Embryonic facial prominence (tissue), 1 donor: Measurements from ENCODE around the gene NPM1.

Experiments used
- DNase-seq: peaks from one replicate; pipeline ENCODE4 v3.0.0-alpha.2; 2016; ENCODE audit errors: extremely low spot score

Gene NPM1

DNA sequence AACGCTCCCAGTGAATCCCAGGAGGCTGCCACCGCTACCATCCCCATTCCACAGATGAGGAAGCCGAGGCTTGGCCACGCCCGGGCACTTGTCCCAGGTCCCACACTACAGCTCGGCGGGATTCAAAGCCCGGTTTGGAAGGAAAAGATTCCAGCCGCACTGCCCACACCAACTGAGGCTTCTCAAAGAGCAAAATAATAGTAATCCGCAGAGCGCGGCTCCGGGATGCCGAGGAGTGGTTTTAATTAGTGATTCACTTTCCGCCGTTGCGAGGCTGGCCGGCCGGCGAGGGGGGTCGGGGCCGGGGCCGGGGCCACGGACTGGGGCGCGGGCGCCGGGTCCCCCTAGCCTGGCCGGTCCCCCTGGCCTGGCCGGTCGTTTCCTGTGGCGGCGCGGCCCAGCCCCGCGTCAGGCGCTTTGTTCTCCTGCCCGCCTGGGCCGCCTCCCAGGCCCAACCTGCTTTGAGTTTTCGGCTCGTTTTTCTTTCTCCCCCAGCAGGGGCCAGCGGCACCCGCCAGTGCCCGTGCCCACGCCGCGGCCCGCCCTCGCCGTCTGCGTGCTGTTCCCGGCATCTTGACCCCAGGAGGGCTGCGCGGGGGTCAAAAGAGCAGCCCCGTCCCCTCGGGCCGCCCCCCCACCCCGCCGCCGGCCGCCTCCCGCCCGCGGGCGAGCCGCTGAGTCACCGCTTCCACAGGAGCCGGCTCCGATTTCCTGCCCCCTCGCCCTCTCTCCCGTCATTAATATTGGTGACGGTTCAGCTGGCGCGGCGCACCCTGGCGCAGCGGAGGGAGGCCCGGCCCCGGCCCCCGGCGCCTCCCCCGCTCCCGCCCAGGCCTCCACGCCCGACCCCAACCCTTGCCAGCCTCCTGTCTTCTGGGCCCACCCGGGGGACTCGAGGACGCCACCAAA lies 63.0 kb downstream of the NPM1 start:
- no peak for DNase-seq

GRCh38 chr5:171451421-171451820 lies 63.8 kb downstream of the NPM1 start:
- no peak for DNase-seq

DNA sequence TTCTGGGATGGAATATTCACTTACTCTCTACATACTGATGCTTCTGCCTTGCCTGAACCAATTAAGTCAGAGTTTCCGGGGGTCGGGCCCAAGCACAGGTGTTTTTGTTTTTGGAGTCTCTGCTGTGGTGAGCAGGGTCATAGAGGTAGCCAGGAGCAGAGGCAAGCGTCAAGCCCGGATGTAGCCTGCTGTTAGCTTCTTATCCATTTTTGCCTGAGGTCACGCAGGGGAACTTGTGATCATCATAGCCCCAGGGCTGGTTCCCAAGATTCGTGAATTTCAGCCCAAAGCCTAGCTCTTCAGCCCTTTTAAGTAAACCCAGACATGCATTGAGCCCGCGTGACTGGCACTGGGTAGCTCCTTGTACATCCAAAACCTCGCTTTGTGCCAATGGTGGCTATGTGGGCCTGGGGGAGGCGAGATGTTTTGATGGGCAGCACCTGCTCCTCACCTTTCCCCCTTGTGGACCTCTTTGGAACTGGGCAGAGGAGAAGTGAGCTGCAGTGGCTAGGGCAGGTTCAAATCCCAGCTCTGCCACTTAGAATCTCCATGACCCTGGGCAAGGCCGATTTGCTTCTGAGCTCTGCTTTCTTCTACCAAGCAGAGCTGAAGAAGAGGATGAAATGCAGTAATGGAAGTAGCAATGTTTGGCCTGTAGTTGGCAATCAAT lies 65.5 kb downstream of the NPM1 start:
- DNase-seq: no peak

- DNase-seq: no peak
Observed at GRCh38 chr5:171453988-171454387, 66.3 kb downstream of the NPM1 start.

DNA sequence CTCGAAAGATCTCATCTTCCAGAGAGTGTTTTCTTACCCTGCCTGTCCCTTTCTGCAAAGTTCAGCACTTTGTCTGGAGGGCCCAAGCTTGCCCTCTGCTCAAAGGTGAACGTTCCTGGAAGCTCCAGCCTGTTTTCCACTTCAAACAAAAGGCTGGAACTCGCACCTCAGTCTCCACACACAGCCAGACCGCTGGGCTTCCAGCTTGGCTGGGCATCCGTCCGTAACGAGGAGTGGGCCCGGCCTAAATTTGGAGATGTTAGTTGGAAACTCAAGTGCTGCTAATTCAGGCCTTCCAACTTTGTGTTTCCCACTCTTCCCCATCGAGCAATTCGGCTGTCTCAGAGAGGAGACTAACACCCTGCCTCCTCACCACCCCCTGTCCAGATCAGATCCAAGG lies 66.9 kb downstream of the NPM1 start:
- DNase-seq: no peak

- DNase-seq: no peak
Observed at GRCh38 chr5:171455522-171455921, 67.9 kb downstream of the NPM1 start.

GRCh38 chr5:171457208-171457981 lies 69.7 kb downstream of the NPM1 start:
- DNase-seq: no peak

GRCh38 chr5:171459839-171460238 lies 72.2 kb downstream of the NPM1 start:
- DNase-seq: no peak
